COLO829 (cell line): ENCODE data around the gene KEAP1.
A peak's percentile ranks its signal among the peaks of the same experiment; 100 is the strongest.
"Not testable (repeated sequence)": the region's sequence is repeated elsewhere in the genome, so short reads cannot be mapped to it uniquely, and the experiment has no call there.

Source experiments
- DNase-seq: peaks from one replicate; pipeline ENCODE4 v3.0.0; 2012; ENCODE audit warnings: low spot score

KEAP1 gene

DNA sequence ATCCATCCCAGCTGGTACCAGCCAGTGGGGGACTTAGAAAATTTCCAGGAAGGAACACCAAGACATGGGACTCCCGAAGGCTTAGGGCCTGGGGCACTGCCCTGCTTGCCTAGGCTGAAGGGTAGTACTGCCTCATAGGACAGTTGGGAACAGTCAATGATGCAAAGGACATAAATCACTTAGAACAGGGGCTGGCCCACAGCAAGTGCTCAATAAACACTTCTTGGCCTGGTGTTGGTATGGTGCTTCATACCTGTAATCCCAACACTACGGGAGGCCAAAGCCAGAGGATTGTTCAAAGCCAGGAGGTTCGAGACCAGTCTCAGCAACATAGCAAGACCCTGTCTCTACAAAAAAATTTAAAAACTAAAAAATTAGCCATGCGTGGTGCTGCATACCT is 5.8 kb downstream of the KEAP1 start:
- DNase-seq, result no peak

DNA sequence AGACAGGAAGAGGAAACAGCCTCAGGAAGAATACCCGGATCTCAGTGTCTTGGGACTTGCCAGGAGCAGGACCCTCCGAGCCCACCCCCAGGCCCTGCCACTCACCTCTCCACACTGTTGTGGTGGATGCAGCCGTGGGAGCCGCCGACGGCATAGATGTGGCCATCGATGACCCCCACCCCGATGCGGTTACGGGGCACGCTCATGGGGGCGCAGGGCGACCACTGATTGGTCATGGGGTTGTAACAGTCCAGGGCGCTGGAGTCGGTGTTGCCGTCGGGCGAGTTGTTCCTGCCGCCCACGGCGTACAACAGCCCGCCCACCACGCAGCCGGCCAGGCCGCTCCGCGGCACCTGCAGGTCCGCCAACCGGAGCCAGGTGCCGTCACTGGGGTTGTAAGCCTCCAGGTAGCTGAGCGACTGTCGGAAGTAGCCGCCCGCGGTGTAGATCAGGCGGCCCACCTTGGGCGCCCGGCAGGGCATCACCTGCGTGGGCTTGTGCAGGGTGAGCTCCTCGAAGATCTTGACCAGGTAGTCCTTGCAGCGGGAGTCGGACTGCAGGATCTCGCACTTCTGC is 11.6 kb downstream of the KEAP1 start:
- no peak for DNase-seq

DNA sequence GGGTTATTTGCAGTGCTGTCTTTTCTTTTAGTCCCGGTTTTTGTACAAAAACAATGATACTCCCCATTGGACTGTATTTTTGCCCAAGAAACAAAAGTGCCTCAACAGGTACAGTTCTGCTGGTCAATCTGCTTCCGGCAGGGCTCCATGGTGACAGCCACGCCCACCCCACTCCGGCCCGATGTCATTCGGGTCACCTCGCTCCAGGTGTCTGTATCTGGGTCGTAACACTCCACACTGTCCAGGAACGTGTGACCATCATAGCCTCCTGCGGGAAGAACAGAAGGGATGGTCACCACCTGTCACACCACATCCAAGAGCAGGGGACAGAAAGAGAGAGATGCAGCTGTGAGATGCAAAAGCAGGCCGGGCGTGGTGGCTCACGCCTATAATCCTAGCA is 16.6 kb downstream of the KEAP1 start:
- no peak for DNase-seq

DNA sequence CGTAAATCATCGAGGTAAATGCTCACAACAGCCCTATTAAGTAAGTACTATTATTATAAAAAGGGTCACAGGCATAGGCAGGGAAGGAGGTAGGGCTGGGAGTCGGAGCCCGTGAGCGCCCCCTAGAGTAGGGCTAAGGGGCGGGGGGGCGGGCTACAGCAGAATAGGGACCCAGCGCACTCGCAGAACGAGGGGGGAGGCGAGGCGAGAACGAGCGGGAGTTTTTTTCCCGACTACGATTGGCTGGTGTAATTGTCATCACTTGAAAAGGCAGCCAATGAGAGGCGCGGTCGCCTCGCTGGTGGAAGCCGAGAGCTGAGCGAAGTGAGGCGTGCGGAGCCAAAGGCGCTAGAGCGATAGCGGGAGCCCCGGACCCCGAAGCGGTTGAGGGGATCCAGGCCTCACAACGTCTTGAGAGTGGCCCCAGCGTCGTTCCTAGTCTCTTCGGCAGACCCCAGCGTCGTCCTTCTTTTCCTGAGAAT is 24.2 kb downstream of the KEAP1 start:
- peak; percentile 86 for DNase-seq

DNA sequence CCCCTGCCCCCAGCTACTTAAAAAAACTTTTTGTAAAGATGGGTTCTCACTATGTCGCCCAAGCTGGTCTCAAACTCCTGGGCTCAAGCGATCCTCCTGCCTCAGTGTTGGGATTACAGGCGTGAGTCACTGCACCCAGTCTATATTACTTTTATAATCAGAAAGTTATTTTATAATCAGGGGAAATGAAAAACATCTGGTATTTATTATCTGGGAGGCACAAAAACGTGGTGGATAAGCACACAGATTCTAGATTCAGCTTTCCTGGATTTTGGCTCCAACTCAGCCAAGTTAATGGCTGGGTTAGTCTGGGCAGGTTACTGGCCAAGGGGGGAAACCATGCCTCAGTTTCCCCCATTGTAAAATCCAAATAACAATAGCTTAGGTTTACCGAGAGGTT is 24.7 kb downstream of the KEAP1 start:
- DNase-seq, result no peak

DNA sequence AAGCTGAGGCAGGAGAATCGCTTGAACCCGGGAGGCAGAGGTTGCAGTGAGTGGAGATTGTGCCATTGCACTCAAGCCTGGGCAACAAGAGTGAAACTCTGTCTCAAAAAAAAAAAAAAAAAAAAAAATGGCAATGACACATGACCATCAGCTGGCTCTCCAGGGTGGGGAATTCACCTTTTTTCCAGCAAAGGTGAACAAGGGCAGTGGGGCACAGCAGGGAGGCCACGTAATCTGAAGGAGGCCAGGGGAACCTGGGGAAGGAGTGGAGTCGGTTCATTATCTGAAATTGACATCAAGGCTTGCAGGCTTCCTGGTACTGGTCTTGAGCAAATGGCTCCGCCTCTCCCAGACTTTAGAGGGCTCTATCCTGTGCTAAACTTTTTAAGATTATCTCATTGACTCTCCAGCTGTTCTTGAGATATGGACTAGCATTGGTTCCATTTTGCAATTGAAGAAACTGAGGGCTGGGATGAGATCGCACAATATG is 28.1 kb downstream of the KEAP1 start:
- DNase-seq, result no peak

DNA sequence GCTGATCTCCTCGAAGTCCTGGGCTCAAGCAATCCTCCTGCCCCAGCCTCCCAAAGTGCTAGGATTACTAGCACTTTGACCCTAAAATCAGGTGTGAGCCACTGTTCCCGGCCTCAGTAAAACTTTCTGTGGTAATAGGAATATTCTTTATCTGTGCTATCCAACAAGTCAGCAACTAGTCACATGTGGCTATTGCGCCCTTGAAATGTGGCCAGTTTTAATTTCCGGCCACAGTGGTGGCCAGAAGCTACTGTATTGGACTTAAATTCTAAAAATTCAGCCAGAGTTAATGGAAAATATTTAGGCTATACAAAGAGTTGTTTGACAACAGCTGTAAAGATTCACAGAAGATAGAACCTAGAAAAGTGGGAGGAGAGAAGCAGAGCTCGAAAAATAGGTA is 30.0 kb downstream of the KEAP1 start:
- no peak for DNase-seq

DNA sequence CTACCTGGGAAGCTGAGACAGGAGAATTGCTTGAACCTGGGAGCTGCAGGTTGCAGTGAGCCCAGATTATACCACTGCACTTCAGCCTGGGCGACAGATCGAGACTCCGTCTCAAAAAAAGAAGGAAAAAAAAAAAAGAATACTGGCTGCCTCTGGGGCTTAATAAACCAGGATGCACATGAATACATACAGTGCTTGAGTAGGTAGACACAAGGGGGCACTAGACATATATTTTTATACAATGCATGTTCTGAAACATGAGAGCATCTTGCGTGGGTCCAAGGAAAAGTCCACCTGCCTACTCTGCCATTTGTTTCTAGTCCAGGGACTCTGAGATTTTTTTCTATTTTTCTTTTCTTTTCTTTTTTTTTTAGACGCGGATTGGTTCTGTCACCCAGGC is 31.2 kb downstream of the KEAP1 start:
- DNase-seq, result peak; percentile 42

DNA sequence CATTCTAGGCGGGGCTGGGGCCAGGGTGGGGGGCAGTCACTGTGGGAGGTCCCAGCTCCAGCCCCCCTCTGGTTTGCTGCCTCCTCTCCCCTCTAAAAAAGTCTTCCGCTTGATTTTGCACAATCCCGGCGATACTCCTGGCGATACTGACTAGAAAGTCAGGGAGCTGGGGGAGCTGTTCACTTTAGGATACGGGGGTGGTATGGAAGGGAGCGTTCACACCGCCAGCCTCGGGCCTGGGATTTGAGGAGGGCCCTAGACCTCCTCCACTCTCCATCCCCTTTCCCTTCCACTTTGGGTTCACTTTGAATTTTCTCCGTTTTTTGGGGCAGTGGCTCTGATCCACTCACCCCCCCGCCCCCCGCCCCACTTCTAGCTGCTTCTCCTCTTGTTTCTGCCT is 35.0 kb downstream of the KEAP1 start:
- DNase-seq, result no peak

DNA sequence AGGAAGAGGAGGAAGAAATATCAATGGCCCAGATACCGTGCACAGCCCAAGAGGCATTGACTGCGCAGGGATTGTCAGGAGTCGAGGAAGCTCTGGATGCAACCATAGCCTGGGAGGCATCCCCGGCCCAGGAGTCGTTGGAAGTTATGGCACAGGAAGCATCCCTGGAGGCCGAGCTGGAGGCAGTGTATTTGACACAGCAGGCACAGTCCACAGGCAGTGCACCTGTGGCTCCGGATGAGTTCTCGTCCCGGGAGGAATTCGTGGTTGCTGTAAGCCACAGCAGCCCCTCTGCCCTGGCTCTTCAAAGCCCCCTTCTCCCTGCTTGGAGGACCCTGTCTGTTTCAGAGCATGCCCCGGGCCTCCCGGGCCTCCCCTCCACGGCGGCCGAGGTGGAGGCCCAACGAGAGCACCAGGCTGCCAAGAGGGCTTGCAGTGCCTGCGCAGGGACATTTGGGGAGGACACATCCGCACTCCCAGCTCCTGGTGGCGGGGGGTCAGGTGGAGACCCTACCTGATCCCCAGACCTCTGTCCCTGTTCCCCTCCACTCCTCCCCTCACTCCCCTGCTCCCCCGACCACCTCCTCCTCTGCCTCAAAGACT is 36.0 kb downstream of the KEAP1 start:
- no peak for DNase-seq

DNA sequence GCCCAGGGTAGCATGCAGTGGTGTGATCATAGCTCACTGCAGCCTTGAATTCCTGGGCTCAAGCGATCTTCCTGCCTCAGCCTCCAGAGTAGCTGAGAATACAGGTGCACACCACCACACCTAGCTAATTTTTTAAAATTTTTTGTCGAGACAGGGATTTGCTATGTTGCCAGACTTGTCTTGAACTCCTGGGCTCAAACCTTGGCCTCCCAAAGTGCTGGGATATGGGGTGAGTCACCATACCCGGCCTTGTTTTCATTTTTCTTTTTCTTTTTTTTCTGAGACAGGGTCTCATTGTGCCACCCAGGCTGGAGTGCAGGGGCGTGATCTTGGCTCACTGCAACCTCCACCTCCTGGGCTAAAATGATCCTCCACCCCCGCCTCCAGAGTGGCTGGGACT is 38.7 kb downstream of the KEAP1 start:
- DNase-seq, result no peak

DNA sequence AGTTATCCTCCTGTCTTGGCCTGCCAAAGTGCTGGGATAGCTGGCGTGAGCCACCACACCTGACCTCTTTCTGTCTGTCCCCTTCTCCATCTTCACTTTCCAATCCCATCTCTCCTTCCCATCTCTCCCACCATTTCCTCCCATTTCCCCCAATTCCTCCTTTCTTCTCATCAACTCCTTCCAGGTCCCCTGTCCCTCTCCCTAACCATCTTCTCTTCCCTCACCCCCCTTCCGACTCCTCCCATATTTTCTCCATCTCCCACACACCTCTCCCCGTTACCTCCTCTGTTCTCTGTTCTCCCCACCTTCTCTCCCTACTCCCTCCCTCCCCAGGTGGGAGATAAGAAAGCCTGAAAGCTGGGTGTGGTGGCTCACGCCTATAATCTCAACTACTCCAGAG is 40.6 kb downstream of the KEAP1 start:
- no peak for DNase-seq

DNA sequence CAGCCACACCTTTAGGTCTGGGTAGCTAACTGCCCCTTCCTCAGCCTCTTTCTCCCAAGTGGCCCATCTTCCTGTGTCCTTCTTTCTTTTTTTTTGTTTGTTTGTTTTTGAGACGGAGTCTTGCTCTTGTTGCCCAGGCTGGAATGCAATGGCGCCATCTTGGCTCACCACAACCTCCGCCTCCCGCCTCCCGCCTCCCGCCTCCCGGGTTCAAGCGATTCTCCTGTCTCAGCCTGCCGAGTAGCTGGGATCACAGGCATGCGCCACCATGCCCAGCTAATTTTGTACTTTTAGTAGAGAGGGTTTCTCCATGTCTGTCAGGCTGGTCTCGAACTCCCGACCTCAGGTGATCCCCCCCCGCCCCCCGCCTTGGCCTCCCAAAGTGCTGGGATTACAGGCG is 41.1 kb downstream of the KEAP1 start:
- DNase-seq, result not testable (repeated sequence)

DNA sequence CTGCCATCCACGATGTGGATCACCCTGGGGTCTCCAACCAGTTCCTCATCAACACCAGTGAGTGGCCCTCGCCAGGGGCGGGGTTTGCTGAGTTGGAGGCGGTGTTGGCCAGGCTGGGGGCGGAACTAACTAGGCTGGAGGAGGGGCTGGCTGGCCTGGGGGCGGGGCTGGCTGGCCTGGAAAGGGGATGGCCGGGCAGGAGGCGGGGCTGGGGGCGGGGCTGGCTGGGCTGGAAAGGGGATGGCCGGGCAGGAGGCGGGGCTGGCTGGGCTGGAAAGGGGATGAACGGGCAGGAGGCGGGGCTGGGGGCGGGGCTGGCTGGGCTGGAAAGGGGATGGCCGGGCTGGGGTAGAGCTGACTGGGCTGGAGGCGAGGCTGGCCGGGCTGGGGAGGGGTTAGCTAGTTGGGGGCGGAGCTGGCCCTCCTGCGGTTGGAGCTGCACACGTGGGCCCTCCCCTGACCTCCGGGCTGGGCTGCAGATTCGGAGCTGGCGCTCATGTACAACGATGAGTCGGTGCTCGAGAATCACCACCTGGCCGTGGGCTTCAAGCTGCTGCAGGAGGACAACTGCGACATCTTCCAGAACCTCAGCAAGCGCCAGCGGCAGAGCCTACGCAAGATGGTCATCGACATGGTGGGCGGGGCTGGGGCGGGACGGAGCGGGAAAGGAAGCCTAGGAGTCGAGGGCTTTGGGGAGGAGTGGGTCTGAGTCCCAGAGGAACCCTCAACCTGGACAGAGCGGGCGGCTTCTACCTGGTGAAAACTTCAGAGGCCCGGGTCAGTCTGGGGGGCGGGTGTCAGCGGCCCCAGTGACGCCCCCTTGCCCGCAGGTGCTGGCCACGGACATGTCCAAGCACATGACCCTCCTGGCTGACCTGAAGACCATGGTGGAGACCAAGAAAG is 41.9 kb downstream of the KEAP1 start:
- peak; percentile 99 for DNase-seq

DNA sequence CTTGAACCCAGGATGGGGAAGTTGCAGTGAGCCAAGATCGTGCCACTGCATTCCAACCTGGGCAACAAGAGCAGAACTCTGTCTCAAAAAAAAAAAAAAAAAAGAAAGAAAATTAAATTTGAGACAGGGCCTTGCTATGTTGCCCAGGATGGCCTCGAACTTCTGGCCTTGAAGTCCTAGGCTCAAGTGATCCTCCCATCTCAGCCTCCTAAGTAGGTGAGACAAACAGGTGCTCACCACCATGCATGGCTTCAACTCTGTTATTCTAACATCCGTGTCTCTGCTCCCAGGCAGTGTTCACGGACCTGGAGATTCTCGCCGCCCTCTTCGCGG is 42.5 kb downstream of the KEAP1 start:
- no peak for DNase-seq

DNA sequence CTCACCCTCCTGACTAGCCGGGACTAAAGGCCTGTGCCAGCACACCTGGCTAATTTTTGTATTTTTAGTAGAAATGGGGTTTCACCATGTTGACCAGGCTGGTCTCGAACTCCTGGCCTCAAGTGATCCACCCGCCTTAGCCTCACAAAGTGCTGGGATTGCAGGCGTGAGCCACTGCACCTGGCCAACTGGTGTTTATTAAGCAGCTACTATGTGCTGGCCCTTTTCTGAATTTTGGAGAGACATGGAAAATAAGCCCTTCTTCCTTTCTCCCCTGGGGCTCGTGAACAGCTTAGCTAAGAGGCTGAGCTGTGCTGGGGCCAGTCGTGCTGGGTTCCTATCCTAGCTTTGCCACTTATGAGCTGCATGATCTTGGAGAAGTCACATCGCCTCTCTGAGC is 44.4 kb downstream of the KEAP1 start:
- DNase-seq, result not testable (repeated sequence)

DNA sequence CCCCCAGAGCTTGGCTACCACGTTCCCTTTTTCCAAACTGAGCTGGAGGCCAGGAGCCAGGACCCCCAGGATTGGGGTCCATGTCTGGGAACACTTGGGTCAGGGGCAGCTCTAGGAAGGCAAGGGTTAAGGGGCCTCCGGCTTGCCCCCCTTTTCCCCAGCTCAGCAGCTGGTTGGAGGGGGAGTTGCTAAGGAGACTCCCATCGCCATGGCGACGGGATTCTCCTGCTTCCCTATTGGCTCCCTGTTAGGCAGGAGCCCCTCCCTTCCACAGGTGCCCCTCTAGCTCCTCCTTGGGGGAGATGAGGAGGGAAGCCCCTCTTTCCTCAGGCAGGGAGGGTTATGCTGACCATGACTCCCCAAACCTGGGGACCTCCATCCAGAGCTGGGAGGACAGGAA is 48.9 kb downstream of the KEAP1 start:
- peak; percentile 33 for DNase-seq

DNA sequence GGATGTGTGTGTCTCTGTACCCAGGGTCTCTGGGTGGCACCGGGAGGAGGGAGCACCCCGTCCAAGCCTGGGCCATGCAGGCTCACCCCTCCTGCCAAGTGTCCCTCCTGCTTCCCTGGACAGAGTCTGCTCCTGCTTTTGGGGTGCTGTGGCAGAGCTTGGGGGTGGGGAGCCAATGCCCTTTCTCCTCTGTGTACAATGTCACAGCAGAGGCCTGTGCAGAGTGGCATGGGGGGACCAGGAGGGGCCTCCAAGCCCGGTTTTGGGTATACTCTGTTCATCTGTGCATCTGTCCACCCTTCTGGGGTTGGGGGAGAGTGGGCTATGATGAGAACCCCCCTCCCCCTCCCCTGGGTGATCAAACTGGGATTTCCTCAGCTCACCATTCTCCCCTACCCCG is 49.3 kb downstream of the KEAP1 start:
- no peak for DNase-seq

DNA sequence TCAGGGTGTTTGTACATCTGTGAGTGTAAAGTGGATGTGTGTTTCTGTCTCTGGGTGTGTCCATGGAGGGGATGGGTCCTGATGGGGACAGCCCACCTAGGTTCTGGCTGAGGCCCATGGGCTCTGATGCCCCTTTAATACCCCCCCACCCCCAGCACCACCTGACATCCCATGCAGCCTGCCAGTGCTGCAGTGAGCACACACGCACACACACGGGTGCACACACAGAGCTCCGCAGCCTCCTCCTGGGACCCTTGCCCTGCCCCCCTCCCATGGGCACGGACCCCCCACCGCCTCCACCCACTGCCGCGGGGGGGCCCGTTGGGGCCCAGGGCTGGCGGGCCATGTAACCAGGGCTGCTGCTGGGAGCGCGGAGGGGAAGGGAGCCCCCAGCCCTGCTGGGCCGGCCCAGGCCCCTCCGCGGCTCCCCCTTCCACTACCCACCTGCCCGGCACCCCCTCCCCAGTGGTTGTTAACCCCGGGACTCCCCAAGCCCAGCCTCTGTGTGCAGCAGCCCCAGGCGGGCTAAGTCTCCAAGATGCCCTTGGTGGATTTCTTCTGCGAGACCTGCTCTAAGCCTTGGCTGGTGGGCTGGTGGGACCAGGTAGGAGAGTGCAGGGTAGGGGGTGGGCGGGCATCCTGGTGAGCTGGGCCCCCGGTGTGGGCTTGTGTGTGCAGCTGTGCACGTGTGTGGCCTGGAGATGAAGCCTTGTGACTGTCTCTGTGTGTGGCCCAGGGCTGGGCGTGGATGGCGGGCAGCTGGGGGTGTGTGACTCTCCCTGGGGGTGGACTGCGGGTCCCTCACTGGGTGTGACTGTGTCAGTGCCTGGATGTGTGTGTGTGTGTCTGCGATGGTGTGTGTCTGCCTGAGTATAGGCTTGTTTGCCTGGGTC is 50.2 kb downstream of the KEAP1 start:
- DNase-seq, result no peak

DNA sequence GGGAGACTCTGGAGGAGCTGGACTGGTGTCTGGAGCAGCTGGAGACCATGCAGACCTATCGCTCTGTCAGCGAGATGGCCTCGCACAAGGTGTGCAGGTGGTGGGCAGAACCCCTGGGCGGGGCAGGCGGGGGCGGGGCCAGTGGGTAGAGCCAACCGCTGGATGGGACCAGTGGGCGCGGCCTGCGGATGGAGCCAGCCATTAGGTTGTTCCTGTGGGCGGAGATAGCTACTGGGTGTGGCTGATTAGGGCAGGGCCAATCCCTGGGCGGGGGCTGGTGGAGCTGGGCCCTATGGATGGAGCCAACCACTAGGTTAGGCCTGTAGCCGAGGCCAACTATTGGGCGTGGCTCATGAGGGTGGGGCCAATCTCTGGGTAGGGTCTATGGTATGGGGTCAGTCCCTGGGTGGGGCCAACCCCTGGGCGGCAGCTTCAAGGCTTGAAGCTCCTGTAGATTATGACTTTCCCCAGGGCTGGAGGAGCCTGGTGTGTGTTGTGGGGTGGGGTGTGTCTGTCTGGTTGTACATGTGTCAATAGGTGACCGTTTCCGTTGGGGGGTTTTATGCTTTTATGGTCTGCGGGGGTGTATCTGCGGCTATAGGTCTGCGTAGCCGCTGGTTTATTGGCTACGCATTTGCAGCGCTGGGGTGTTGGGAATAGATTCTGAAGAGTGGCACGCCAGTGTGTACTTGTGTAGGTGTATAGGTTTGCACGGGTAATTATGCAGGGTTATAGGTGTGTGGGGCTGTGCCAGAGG is 52.1 kb downstream of the KEAP1 start:
- peak; percentile 52 for DNase-seq

DNA sequence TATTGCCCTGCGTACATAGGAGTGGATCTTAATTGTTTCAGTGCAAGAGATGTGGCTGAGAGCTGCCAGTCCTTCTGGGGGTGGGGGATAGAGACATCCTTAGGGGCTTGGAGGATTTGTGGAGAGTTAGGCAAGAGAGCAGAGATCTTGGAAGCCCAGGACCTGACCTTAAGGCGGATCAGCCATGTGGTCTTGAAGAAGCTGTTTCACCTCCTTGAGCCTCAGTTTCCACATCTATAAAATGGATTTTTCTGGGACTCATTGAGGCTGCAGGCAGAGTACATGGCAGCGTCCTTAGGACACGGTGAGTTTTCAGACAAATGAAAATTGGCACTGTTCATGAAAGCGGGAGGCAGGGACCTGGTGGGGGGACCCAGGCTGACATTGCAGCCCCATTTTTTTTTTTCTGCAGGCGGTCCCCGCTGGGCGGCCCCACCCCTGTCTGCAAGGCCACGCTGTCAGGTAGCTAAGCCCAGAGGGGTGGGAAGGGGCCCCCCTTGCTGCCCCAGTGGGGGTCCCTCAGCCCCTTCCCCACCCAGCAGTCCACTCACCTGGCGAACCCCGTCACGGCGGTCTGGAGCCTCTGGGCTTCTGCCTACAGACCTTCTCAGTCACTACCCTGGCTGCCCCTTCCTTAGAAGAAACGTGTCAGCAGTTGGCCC is 52.8 kb downstream of the KEAP1 start:
- no peak for DNase-seq
